Measurements from ENCODE around the gene ARHGEF33. TPM values are rescaled to one million over a fixed set of nuclear protein-coding genes. Genes with fewer than 3 reads are reported as not detected.

Gene ARHGEF33
- total RNA-seq, 1 experiment from 2014 or later: 0.71 TPM

- DNase-seq: no peak
- no peak overlapping the region for H3K4me3 Mint-ChIP-seq (ENCODE audit: low read depth, unreplicated experiment)
- H3K27me3 Mint-ChIP-seq (ENCODE audit: unreplicated experiment): peaks cover 13% of the 10 kb centered on the region
- H3K4me1 Mint-ChIP-seq (ENCODE audit: low read depth, unreplicated experiment): no peaks in the 10 kb centered on the region
- H3K27ac Mint-ChIP-seq (ENCODE audit: unreplicated experiment): no peak overlapping the region
- no TSS peak for BruUV-seq (replicated peaks)
- H3K9me3 Mint-ChIP-seq (ENCODE audit: low read depth, unreplicated experiment): no peaks in the 10 kb centered on the region
- H3K36me3 Mint-ChIP-seq (ENCODE audit: insufficient read depth, unreplicated experiment): no peaks in the 10 kb centered on the region
- intact Hi-C loops (cut with micrococcal nuclease; ENCODE audit: unreplicated experiment): no loop called here
- CTCF ChIA-PET: no interaction called here
- no peak for TF ChIP-seq CTCF (IDR thresholded peaks at IDR 0.05; ENCODE audit: unreplicated experiment)
Observed at GRCh38 chr2:38922389-38922788, 32.7 kb downstream of the ARHGEF33 start.

GRCh38 chr2:38922902-38923301 is 33.2 kb downstream of the ARHGEF33 start:
- no peaks in the 10 kb centered on the region for H3K36me3 Mint-ChIP-seq (ENCODE audit: insufficient read depth, unreplicated experiment)
- no peaks in the 10 kb centered on the region for H3K9me3 Mint-ChIP-seq (ENCODE audit: low read depth, unreplicated experiment)
- intact Hi-C loops (cut with micrococcal nuclease; ENCODE audit: unreplicated experiment): no loop called here
- TF ChIP-seq CTCF (IDR thresholded peaks at IDR 0.05; ENCODE audit: unreplicated experiment): no peak
- no TSS peak for BruUV-seq (replicated peaks)
- H3K4me1 Mint-ChIP-seq (ENCODE audit: low read depth, unreplicated experiment): no peaks in the 10 kb centered on the region
- no peak for DNase-seq
- H3K4me3 Mint-ChIP-seq (ENCODE audit: low read depth, unreplicated experiment): no peak overlapping the region
- H3K27me3 Mint-ChIP-seq (ENCODE audit: unreplicated experiment): peaks cover 13% of the 10 kb centered on the region
- no peak overlapping the region for H3K27ac Mint-ChIP-seq (ENCODE audit: unreplicated experiment)
- CTCF ChIA-PET: no interaction called here

- Mint-ChIP-seq H3K27me3 (ENCODE audit: unreplicated experiment) (peaks cover 13% of the 10 kb centered on the region), H3K4me3 (ENCODE audit: low read depth, unreplicated experiment) (no peak overlapping the region), H3K36me3 (ENCODE audit: insufficient read depth, unreplicated experiment) (no peaks in the 10 kb centered on the region), H3K4me1 (ENCODE audit: low read depth, unreplicated experiment) (no peaks in the 10 kb centered on the region), H3K27ac (ENCODE audit: unreplicated experiment) (no peak overlapping the region), H3K9me3 (ENCODE audit: low read depth, unreplicated experiment) (no peaks in the 10 kb centered on the region)
- no peak for DNase-seq
- TF ChIP-seq CTCF (IDR thresholded peaks at IDR 0.05; ENCODE audit: unreplicated experiment): no peak
- intact Hi-C loops (cut with micrococcal nuclease; ENCODE audit: unreplicated experiment): no loop called here
- BruUV-seq (replicated peaks): no TSS peak
- CTCF ChIA-PET: no interaction called here
Observed at GRCh38 chr2:38925982-38926381, 36.3 kb downstream of the ARHGEF33 start.

GRCh38 chr2:38930600-38930999 is 40.9 kb downstream of the ARHGEF33 start:
- peaks cover 24% of the 10 kb centered on the region for H3K27me3 Mint-ChIP-seq (ENCODE audit: unreplicated experiment)
- H3K4me3 Mint-ChIP-seq (ENCODE audit: low read depth, unreplicated experiment): no peak overlapping the region
- H3K4me1 Mint-ChIP-seq (ENCODE audit: low read depth, unreplicated experiment): no peaks in the 10 kb centered on the region
- no peaks in the 10 kb centered on the region for H3K36me3 Mint-ChIP-seq (ENCODE audit: insufficient read depth, unreplicated experiment)
- intact Hi-C loops (cut with micrococcal nuclease; ENCODE audit: unreplicated experiment): no loop called here
- H3K27ac Mint-ChIP-seq (ENCODE audit: unreplicated experiment): no peak overlapping the region
- CTCF ChIA-PET: interaction anchor here (0.7 kb wide), 1 partner anchor 491 kb away, joined by 4 read pairs; no protein-coding TSS in a partner anchor
- TF ChIP-seq CTCF (IDR thresholded peaks at IDR 0.05; ENCODE audit: unreplicated experiment): no peak
- BruUV-seq (replicated peaks): no TSS peak
- DNase-seq: no peak
- H3K9me3 Mint-ChIP-seq (ENCODE audit: low read depth, unreplicated experiment): no peaks in the 10 kb centered on the region

Data from Calu3 (cell line).